Pericardium fibroblast (primary cell): Measurements from ENCODE around the gene SLC31A1. TPM values are rescaled to one million over a fixed set of nuclear protein-coding genes. Genes with fewer than 3 reads are reported as not detected.

Experiments used
- total RNA-seq: library from RNA; depleted of rRNA; stranded (reverse); fragments of >200 nt; gene quantifications from 2 replicates; pipeline ENCODE4 v1.2.3, GENCODE V29; 2015

The SLC31A1 gene
- 18.5 and 21.0 TPM in 2 replicates for total RNA-seq

GRCh38 chr9:113221003-113221799 is at the start of gene SLC31A1, which contains the start of gene FKBP15:
SLC31A1 (plus strand) TSS chr9:113221544; CDS start chr9:113256149, 34,605 bp downstream.
FKBP15 (minus strand) TSS chr9:113221277; CDS start chr9:113221243, 34 bp downstream.

GRCh38 chr9:113275157-113276131 is 54.1 kb downstream of the SLC31A1 start, which contains the start of the genes CDC26 and PRPF4:
CDC26 (minus strand) TSS chr9:113275572; CDS start chr9:113272507, 3,065 bp downstream.
PRPF4 (plus strand) TSS chr9:113275658; CDS start chr9:113275744, 86 bp downstream.

DNA sequence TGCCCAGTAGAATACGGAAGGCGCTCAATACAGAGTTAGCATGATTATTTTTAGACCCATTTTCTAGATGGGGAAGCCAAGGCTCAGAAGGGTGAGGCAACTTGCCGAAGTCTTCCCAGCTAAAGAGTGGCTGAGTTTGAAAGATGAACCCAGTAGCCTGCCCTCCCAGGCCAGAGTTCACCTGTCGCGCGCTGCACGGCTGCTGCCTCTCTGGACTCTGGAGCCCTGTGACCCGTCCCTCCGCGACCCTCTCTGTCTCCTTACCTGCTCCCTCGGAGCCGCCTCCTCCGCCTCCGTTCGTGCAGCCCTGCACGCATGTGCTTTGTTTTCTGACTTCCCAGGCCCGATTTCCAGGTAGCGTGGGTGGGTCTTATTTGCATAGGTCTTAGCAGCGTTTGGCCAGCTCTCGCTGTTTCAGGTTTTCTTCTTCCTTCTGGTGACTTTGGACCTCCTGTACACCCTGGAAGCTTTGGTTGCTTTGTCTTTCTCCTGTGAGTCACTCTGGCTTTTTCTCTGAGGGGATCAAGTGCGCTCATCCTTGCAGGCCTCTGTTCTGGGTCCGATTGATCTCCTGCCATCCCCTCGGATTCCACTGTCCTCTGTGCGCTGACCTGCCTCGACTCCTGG is 81.6 kb downstream of the SLC31A1 start, which contains the start of gene RNF183:
TSS of gene RNF183 (minus strand) at position 585 of the 627 bp plus-strand sequence. CDS start 5,192 bp downstream, outside the sequence.

Other genes with a start within 250 kb of the SLC31A1 start
- gene ZNF883, start 209.4 kb upstream of the SLC31A1 start, total RNA-seq: 2.5 and 4.5 TPM in 2 replicates
- 0.58 and 1.5 TPM in 2 replicates for gene ZFP37, start 164.8 kb upstream of the SLC31A1 start, total RNA-seq
- gene SLC31A2, start 70.5 kb upstream of the SLC31A1 start, total RNA-seq: 7.1 and 10.6 TPM in 2 replicates
- 13.1 and 14.8 TPM in 2 replicates for gene FKBP15, start 267 bp upstream of the SLC31A1 start, total RNA-seq
- gene CDC26, start 54.0 kb downstream of the SLC31A1 start, total RNA-seq: 34.2 and 43.2 TPM in 2 replicates
- gene PRPF4, start 54.1 kb downstream of the SLC31A1 start, total RNA-seq: 14.8 and 22.0 TPM in 2 replicates
- not detected in 2 replicates for gene RNF183, start 81.8 kb downstream of the SLC31A1 start, total RNA-seq
- gene WDR31, start 118.7 kb downstream of the SLC31A1 start, total RNA-seq: 0.47 and 1.6 TPM in 2 replicates
- not detected in 2 replicates for gene BSPRY, start 128.0 kb downstream of the SLC31A1 start, total RNA-seq
- gene HDHD3, start 155.4 kb downstream of the SLC31A1 start, total RNA-seq: 5.4 and 14.9 TPM in 2 replicates
- gene ALAD, start 179.7 kb downstream of the SLC31A1 start, total RNA-seq: 12.3 and 14.2 TPM in 2 replicates
- gene POLE3, start 189.1 kb downstream of the SLC31A1 start, total RNA-seq: 25.9 and 29.1 TPM in 2 replicates
- gene C9orf43, start 189.2 kb downstream of the SLC31A1 start, total RNA-seq: 0.35 and 2.0 TPM in 2 replicates
- gene RGS3, start 242.2 kb downstream of the SLC31A1 start, total RNA-seq: 26.9 and 51.6 TPM in 2 replicates